HepG2 (cell line): Measurements from ENCODE around the gene CPNE2. TPM values are rescaled to one million over a fixed set of nuclear protein-coding genes. Genes with fewer than 3 reads are reported as not detected.

Experiments used
- ATAC-seq: fragments of 200-7000 bp; cut with Tn5 transposase; 3 replicates; pipeline ENCODE4 v1.9.1; 2020; ENCODE audit warnings: mild to moderate bottlenecking, moderate library complexity
- BruUV-seq: library from RNA; stranded (reverse); fragments of 400-500 nt; replicated peaks from 2 replicates; lab custom pipeline; 2021; lab: Mats Ljungman, UMichigan
- CTCF ChIA-PET: fragments of 300-600 bp; formaldehyde crosslinking; extraction: SDS; loops from one replicate; lab custom pipeline; 2021; ENCODE audit warnings: low total read pairs, inconsistent platforms, low intra/inter-chr PET ratio; lab: Yijun Ruan, JAX
- POLR2A ChIA-PET: fragments of 350-600 bp; sonication (Branson Sonifier 250); formaldehyde crosslinking; loops from one replicate; lab custom pipeline; 2020; ENCODE audit warnings: antibody characterized with exemption, inconsistent platforms; lab: Yijun Ruan, JAX
- DNase-seq: peaks from one replicate; pipeline ENCODE4 v3.0.0-alpha.2; 2015; ENCODE audit warnings: low spot score
- FAIRE-seq: peaks from 3 replicates; lab custom pipeline; 2011; peaks lifted over from hg19 to GRCh38; lab: Jason Lieb, UNC
- H2AFZ ChIP-seq: one replicate; pipeline ENCODE4 v1.6.1; 2011; ENCODE audit warnings: low read length, inconsistent platforms
- H3K27ac ChIP-seq: fragments of 300-600 bp; 3 replicates; pipeline ENCODE4 v1.8.0; 2011; ENCODE audit warnings: mixed run types, mild to moderate bottlenecking, mixed read lengths, low read length, inconsistent platforms; ENCODE audit not compliant: insufficient read depth; ENCODE audit errors: extremely low read length
- H3K27me3 ChIP-seq, 2 experiments: fragments of 200-600 bp in 1 of 2; 2 replicates in 1 of 2; 3 replicates in 1 of 2; pipeline versions ENCODE4 v1.6.0 to v1.8.0; 2011; ENCODE audit warnings: low read length in 2 of 2, mild to moderate bottlenecking in 2 of 2, moderate library complexity in 2 of 2, inconsistent platforms in 1 of 2; ENCODE audit not compliant: insufficient read depth in 2 of 2, control insufficient read depth in 1 of 2
- H3K36me3 ChIP-seq, 2 experiments: fragments of 200-600 bp in 1 of 2; replicated peaks in 1 of 2; 2 replicates in 1 of 2; 3 replicates in 1 of 2; pipeline versions ENCODE4 v1.5.1 to v1.8.0; 2011; ENCODE audit warnings: low read length in 2 of 2, inconsistent platforms in 1 of 2; ENCODE audit not compliant: insufficient read depth in 2 of 2, control insufficient read depth in 1 of 2
- H3K4me1 ChIP-seq: 2 replicates; pipeline ENCODE4 v1.5.1; 2012; ENCODE audit warnings: low read length, inconsistent platforms; ENCODE audit not compliant: insufficient read depth
- H3K4me2 ChIP-seq: 2 replicates; pipeline ENCODE4 v1.6.0; 2011; ENCODE audit warnings: low read depth, low read length, inconsistent platforms
- H3K4me3 ChIP-seq, 3 experiments: fragments of 200-600 bp in 1 of 3; sonication (generic), shearing (Covaris generic) in 1 of 3; replicated peaks in 1 of 3; 2 replicates each; pipeline ENCODE4 v1.5.1; 2011 to 2016; ENCODE audit warnings: low read length in 3 of 3, inconsistent platforms in 2 of 3, low read depth in 2 of 3, mild to moderate bottlenecking in 2 of 3, control low read depth in 1 of 3, mixed read lengths in 1 of 3; ENCODE audit not compliant: insufficient read depth in 1 of 3
- H3K79me2 ChIP-seq: one replicate; pipeline ENCODE4 v1.6.1; 2011; ENCODE audit warnings: low read length, inconsistent platforms; ENCODE audit not compliant: insufficient read depth
- H3K9ac ChIP-seq: 2 replicates; pipeline ENCODE4 v1.6.0; 2011; ENCODE audit warnings: mild to moderate bottlenecking, low read depth, low read length, inconsistent platforms; ENCODE audit not compliant: insufficient read depth
- H3K9me3 ChIP-seq: 2 replicates; pipeline ENCODE4 v1.5.1; 2012; ENCODE audit warnings: mild to moderate bottlenecking, low read length
- H4K20me1 ChIP-seq: 2 replicates; pipeline ENCODE4 v1.6.0; 2011; ENCODE audit warnings: inconsistent platforms, mild to moderate bottlenecking, low read length, moderate library complexity; ENCODE audit not compliant: insufficient read depth
- BRD4 ChIP-seq: sonication (generic); formaldehyde crosslinking; IDR thresholded peaks from 2 replicates; pipeline ENCODE4 v1.4.0; 2020; ENCODE audit warnings: missing genetic modification reagents
- RBFOX2 ChIP-seq: fragments of 200-400 bp; formaldehyde crosslinking; IDR thresholded peaks from 2 replicates; pipeline ENCODE4 v1.6.1; 2017; ENCODE audit warnings: low read depth, mild to moderate bottlenecking, low read length
- SNRNP70 ChIP-seq: fragments of 200-400 bp; formaldehyde crosslinking; IDR thresholded peaks from 2 replicates; pipeline ENCODE4 v1.6.1; 2017; ENCODE audit warnings: mild to moderate bottlenecking, low read depth, low read length, moderate library complexity
- TBL1XR1 ChIP-seq: fragments of 150-350 bp; IDR thresholded peaks from 2 replicates; pipeline ENCODE4 v1.6.1; 2014; ENCODE audit warnings: borderline replicate concordance, low read length; ENCODE audit not compliant: partially characterized antibody
- ZMYM3 ChIP-seq: sonication (generic); formaldehyde crosslinking; IDR thresholded peaks from 2 replicates; pipeline ENCODE4 v1.5.1; 2020; ENCODE audit warnings: mild to moderate bottlenecking, missing genetic modification reagents
- ZSCAN21 ChIP-seq: sonication (generic); formaldehyde crosslinking; IDR thresholded peaks from 2 replicates; pipeline ENCODE4 v1.8.0; 2022; ENCODE audit warnings: mild to moderate bottlenecking, missing genetic modification reagents, moderate library complexity, borderline replicate concordance
- WGBS: methylation state at CpG from one replicate; pipeline ENCODE4 v1.1.6; 2017; ENCODE audit warnings: low lambda C conversion rate; 5-methylcytosine and 5-hydroxymethylcytosine counted together
- in situ Hi-C: cut with HindIII; loops from 2 replicates; pipeline ENCODE4 v1.10.0; 2017; ENCODE audit warnings: low pct_unique_long_range_greater_than_20kb; ENCODE audit not compliant: extremely low pct_ligation_motif_present
- intact Hi-C: fragments of 100-400 bp; cut with micrococcal nuclease; formaldehyde crosslinking; loops from one replicate; pipeline ENCODE4 v1.10.0; 2022; ENCODE audit not compliant: unreplicated experiment
- polyA plus RNA-seq, 8 experiments: library from polyadenylated mRNA; depleted of rRNA in 3 of 8; stranded (reverse) in 7 of 8; unstranded in 1 of 8; fragments of >200 nt; fragmentation: Illumina TruSeq in 4 of 8; extraction: Trizol in 4 of 8; gene quantifications; 2 replicates each; pipeline versions ENCODE4 v1.2.1 to v1.2.3, GENCODE V29; 2011 to 2016; ENCODE audit warnings: low read depth in 4 of 8, missing spikeins in 1 of 8, mixed read lengths in 1 of 8; ENCODE audit not compliant: insufficient read depth in 1 of 8
- total RNA-seq, 5 experiments: library from RNA; depleted of rRNA; stranded (reverse); fragments of >200 nt; fragmentation: Illumina TruSeq; extraction: Trizol; gene quantifications; 2 replicates each; pipeline ENCODE4 v1.2.3, GENCODE V29; 2016; ENCODE audit warnings: low read depth in 1 of 5
- TF ChIP-seq, protein P1 (sequence below): sonication (generic); formaldehyde crosslinking; conservative IDR thresholded peaks from 2 replicates; pipeline ENCODE4 v1.5.0; 2020; ENCODE audit warnings: missing genetic modification reagents
- TF ChIP-seq, protein P2 (sequence below): IDR thresholded peaks from 2 replicates; pipeline ENCODE4 v1.6.1; 2016; ENCODE audit warnings: low read depth, missing genetic modification reagents, missing compliant biosample characterization

CPNE2 gene
- total and polyA plus RNA-seq, 2 of the 13 experiments (the other 11 are each of a cell fraction or from before 2014, with no cell fraction given): 10.6 to 23.3 TPM

DNA sequence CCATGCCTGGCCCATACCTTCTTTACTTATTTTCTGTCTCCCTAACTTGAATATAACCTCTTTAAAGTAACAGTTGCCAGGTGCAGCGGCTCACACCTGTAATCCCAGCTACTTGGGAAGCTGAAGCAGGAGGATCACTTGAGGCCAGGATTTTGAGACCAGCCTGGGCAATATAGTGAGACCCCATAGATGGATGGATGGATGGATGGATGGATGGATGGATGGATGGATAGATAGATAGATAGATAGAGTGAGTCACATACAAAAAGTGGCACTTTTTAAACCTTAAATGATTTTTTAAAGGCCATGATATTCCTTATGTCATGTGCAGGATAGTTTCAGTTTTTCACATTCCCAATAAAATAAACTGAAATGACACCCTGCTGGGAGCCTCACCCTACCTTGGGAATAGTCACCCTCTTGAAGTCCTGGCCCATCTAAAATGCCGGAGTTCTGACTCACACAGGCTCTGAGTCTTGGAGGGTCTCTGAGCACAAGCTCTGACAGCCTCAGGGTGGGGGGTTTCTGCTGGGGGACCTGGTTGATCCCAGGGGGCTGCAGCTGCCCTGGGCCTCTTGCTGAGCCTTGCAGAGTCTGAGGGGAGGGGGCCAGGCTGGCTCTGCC, 26.2 kb downstream of the CPNE2 start:
- ATAC-seq: no peak
- 82% methylated on average over 2 of the region's 2 CpGs for WGBS

GRCh38 chr16:57123216-57123973, 31.0 kb downstream of the CPNE2 start:
- DNase-seq: no peak
- CTCF ChIA-PET: no interaction called here
- Histone ChIP-seq H3K36me3 (no peaks in the 10 kb centered on the region), H4K20me1 (no peaks in the 10 kb centered on the region), H3K79me2 (no peaks in the 10 kb centered on the region), H3K4me2 (no peak overlapping the region), H3K27me3 (no peaks in the 10 kb centered on the region)
- ATAC-seq: no peak
- TF ChIP-seq, protein P1, sequence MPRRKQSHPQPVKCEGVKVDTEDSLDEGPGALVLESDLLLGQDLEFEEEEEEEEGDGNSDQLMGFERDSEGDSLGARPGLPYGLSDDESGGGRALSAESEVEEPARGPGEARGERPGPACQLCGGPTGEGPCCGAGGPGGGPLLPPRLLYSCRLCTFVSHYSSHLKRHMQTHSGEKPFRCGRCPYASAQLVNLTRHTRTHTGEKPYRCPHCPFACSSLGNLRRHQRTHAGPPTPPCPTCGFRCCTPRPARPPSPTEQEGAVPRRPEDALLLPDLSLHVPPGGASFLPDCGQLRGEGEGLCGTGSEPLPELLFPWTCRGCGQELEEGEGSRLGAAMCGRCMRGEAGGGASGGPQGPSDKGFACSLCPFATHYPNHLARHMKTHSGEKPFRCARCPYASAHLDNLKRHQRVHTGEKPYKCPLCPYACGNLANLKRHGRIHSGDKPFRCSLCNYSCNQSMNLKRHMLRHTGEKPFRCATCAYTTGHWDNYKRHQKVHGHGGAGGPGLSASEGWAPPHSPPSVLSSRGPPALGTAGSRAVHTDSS: no peak
- no peak for TF ChIP-seq RBFOX2
- TF ChIP-seq, protein P2, sequence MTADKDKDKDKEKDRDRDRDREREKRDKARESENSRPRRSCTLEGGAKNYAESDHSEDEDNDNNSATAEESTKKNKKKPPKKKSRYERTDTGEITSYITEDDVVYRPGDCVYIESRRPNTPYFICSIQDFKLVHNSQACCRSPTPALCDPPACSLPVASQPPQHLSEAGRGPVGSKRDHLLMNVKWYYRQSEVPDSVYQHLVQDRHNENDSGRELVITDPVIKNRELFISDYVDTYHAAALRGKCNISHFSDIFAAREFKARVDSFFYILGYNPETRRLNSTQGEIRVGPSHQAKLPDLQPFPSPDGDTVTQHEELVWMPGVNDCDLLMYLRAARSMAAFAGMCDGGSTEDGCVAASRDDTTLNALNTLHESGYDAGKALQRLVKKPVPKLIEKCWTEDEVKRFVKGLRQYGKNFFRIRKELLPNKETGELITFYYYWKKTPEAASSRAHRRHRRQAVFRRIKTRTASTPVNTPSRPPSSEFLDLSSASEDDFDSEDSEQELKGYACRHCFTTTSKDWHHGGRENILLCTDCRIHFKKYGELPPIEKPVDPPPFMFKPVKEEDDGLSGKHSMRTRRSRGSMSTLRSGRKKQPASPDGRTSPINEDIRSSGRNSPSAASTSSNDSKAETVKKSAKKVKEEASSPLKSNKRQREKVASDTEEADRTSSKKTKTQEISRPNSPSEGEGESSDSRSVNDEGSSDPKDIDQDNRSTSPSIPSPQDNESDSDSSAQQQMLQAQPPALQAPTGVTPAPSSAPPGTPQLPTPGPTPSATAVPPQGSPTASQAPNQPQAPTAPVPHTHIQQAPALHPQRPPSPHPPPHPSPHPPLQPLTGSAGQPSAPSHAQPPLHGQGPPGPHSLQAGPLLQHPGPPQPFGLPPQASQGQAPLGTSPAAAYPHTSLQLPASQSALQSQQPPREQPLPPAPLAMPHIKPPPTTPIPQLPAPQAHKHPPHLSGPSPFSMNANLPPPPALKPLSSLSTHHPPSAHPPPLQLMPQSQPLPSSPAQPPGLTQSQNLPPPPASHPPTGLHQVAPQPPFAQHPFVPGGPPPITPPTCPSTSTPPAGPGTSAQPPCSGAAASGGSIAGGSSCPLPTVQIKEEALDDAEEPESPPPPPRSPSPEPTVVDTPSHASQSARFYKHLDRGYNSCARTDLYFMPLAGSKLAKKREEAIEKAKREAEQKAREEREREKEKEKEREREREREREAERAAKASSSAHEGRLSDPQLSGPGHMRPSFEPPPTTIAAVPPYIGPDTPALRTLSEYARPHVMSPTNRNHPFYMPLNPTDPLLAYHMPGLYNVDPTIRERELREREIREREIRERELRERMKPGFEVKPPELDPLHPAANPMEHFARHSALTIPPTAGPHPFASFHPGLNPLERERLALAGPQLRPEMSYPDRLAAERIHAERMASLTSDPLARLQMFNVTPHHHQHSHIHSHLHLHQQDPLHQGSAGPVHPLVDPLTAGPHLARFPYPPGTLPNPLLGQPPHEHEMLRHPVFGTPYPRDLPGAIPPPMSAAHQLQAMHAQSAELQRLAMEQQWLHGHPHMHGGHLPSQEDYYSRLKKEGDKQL (CRISPR knock-in tag): no peak
- no peak for TF ChIP-seq TBL1XR1
- TF ChIP-seq ZSCAN21 (CRISPR knock-in tag): no peak
- no peak for TF ChIP-seq SNRNP70
- peak; percentile 80 for TF ChIP-seq ZMYM3 (CRISPR knock-in tag)
- TF ChIP-seq, all 625 proteins: peak for 1
- H3K4me3 ChIP-seq: no peak overlapping the region
- in situ Hi-C loops: no loop called here
- BruUV-seq: no TSS peak
- H3K4me1 ChIP-seq: no peaks in the 10 kb centered on the region
- H3K9ac ChIP-seq: no peak overlapping the region
- H3K9me3 ChIP-seq: no peaks in the 10 kb centered on the region
- 73% methylated on average over 7 of the region's 7 CpGs for WGBS
- H2AFZ ChIP-seq: no peak overlapping the region
- no peak overlapping the region for H3K27ac ChIP-seq
- intact Hi-C loops: no loop called here
- POLR2A ChIA-PET: no interaction called here
- FAIRE-seq: no peak

More for the DNA sequence above, 26.2 kb downstream of the CPNE2 start:
- Histone ChIP-seq H3K27me3 (no peaks in the 10 kb centered on the region), H3K36me3 (no peaks in the 10 kb centered on the region), H3K27ac (no peak overlapping the region), H3K9ac (no peak overlapping the region), H3K9me3 (no peaks in the 10 kb centered on the region), H3K4me2 (no peak overlapping the region), H3K79me2 (no peaks in the 10 kb centered on the region), H3K4me1 (no peaks in the 10 kb centered on the region), H3K4me3 (no peak overlapping the region), H4K20me1 (no peaks in the 10 kb centered on the region), H2AFZ (no peak overlapping the region)
- intact Hi-C loops (no loop called here), in situ Hi-C loops (no loop called here)
- CTCF ChIA-PET: no interaction called here
- POLR2A ChIA-PET: no interaction called here
- no peak for TF ChIP-seq BRD4 (CRISPR knock-in tag)
- DNase-seq: no peak
- BruUV-seq: no TSS peak
- no peak for FAIRE-seq
